K562 (cell line): Measurements from ENCODE around the gene SLC6A8.

Source experiments
- CEBPZ ChIP-seq: fragments of 150-350 bp; IDR thresholded peaks from 2 replicates; pipeline ENCODE4 v1.6.1; 2014; ENCODE audit warnings: low read depth, mild to moderate bottlenecking, low read length, borderline replicate concordance
- CTCF ChIP-seq, 3 experiments: IDR thresholded peaks in 2 of 3; conservative IDR thresholded peaks in 1 of 3; 2 replicates each; pipeline ENCODE4 v1.5.1; 2011 to 2012; ENCODE audit warnings: low read length in 3 of 3, mild to moderate bottlenecking in 3 of 3, control low read depth in 2 of 3, improper control_type of control experiment in 1 of 3, inconsistent platforms in 1 of 3, low read depth in 1 of 3, mixed read lengths in 1 of 3, moderate library complexity in 1 of 3; ENCODE audit not compliant: insufficient read depth in 2 of 3
- DPF2 ChIP-seq: fragments of 450-650 bp; IDR thresholded peaks from 2 replicates; pipeline ENCODE4 v1.6.1; 2016
- GATAD2B ChIP-seq: fragments of 450-650 bp; IDR thresholded peaks from 2 replicates; pipeline ENCODE4 v1.6.1; 2017; ENCODE audit warnings: mild to moderate bottlenecking, borderline replicate concordance
- KDM1A ChIP-seq, 2 experiments: fragments of 450-650 bp; IDR thresholded peaks; 2 replicates each; pipeline ENCODE4 v1.6.1; 2016; ENCODE audit warnings: mild to moderate bottlenecking in 2 of 2
- PYGO2 ChIP-seq: fragments of 450-650 bp; IDR thresholded peaks from 2 replicates; pipeline ENCODE4 v1.6.1; 2016; ENCODE audit warnings: mild to moderate bottlenecking, missing genetic modification characterization, moderate library complexity, missing compliant biosample characterization
- RAD21 ChIP-seq, 2 experiments: fragments of 250-450 bp in 1 of 2; fragments of 450-650 bp in 1 of 2; sonication (Bioruptor Pico) in 1 of 2; formaldehyde crosslinking in 1 of 2; IDR thresholded peaks in 1 of 2; conservative IDR thresholded peaks in 1 of 2; 2 replicates each; pipeline versions ENCODE4 v1.4.0 to v1.8.0; 2020 to 2022; ENCODE audit warnings: mild to moderate bottlenecking in 2 of 2, moderate library complexity in 1 of 2
- RBM34 ChIP-seq: fragments of 200-400 bp; formaldehyde crosslinking; IDR thresholded peaks from 2 replicates; pipeline ENCODE4 v1.6.1; 2018; ENCODE audit warnings: low read length, borderline replicate concordance; ENCODE audit not compliant: insufficient read depth
- RUNX1 ChIP-seq: sonication (generic); IDR thresholded peaks from 2 replicates; pipeline ENCODE4 v1.6.1; 2016; ENCODE audit warnings: antibody characterized with exemption, low read depth
- SMAD2 ChIP-seq: fragments of 150-350 bp; IDR thresholded peaks from 2 replicates; pipeline ENCODE4 v1.6.1; 2014; ENCODE audit warnings: low read depth, mild to moderate bottlenecking, low read length
- TSHZ1 ChIP-seq: fragments of 250-450 bp; sonication (Bioruptor Pico); IDR thresholded peaks from 2 replicates; pipeline ENCODE4 v1.4.0; 2020; ENCODE audit warnings: mild to moderate bottlenecking, moderate library complexity
- ZNF224 ChIP-seq: sonication (generic); formaldehyde crosslinking; IDR thresholded peaks from 2 replicates; pipeline ENCODE4 v1.8.0; 2022; ENCODE audit warnings: mild to moderate bottlenecking, missing genetic modification reagents
- ZNF347 ChIP-seq: fragments of 450-650 bp; formaldehyde crosslinking; IDR thresholded peaks from 2 replicates; pipeline ENCODE4 v1.4.0; 2020; ENCODE audit warnings: low read depth, mild to moderate bottlenecking, moderate library complexity

DNA sequence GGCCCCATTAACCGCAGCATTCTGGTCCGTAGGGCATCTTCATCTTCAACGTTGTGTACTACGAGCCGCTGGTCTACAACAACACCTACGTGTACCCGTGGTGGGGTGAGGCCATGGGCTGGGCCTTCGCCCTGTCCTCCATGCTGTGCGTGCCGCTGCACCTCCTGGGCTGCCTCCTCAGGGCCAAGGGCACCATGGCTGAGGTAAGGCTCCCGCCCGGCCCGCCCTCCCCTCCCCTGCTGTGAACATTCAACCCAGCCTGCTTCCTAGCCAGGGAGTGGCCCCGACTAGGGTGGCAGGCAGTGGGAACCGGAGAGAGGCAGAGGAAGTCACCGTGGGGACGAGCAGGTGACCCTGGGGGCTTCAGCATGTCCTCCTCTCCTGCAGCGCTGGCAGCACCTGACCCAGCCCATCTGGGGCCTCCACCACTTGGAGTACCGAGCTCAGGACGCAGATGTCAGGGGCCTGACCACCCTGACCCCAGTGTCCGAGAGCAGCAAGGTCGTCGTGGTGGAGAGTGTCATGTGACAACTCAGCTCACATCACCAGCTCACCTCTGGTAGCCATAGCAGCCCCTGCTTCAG lies 7.1 kb downstream of the SLC6A8 start:
- no peak for TF ChIP-seq RAD21 (CRISPR knock-in tag; conservative IDR thresholded peaks at IDR 0.05 in 1 of 2, IDR thresholded peaks at IDR 0.05 in 1 of 2)
- TF ChIP-seq DPF2 = no peak
- TF ChIP-seq TSHZ1 (CRISPR knock-in tag) = no peak
- no peak for TF ChIP-seq RBM34
- no peak for TF ChIP-seq SMAD2
- TF ChIP-seq RUNX1 = no peak
- no peak for TF ChIP-seq ZNF224 (CRISPR knock-in tag)
- no peak for TF ChIP-seq ZNF347
- no peak for TF ChIP-seq PYGO2 (tag)
- TF ChIP-seq CEBPZ = no peak
- no peak for TF ChIP-seq GATAD2B
- TF ChIP-seq KDM1A (IDR thresholded peaks at IDR 0.05) = no peak
- no peak for TF ChIP-seq CTCF (IDR thresholded peaks at IDR 0.05 in 2 of 3, conservative IDR thresholded peaks at IDR 0.05 in 1 of 3; ENCODE audit: insufficient read depth in 2 of 3, low read depth in 1 of 3, low read length in 3 of 3)
